IPS-NIHi11 (cell line): ENCODE measurements around the gene PLA2G2C.
"Not testable (repeated sequence)": the region's sequence is repeated elsewhere in the genome, so short reads cannot be mapped to it uniquely, and the experiment has no call there.

Source experiments
- DNase-seq: peaks from one replicate; pipeline ENCODE4 v3.0.0; 2012; ENCODE audit warnings: mixed read lengths, low spot score

The PLA2G2C gene

DNA sequence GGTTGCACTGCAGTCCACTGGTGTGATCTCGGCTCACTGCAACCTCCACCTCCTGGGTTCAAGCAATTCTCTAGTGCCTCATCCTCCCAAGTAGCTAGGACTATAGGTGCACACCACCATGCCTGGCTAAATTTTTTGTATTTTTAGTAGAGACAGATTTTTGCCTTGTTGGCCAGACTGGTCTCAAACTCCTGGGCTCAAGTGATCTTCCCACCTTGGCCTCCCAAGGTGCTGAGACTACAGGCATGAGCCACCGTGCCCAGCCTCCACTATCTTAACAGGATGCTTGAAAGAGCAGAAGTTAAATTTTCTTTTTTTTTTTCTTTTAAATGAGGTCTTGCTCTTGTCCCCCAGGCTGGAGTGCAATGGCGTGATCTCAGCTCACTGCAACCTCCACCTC lies 55.8 kb downstream of the PLA2G2C start:
- not testable (repeated sequence) for DNase-seq

DNA sequence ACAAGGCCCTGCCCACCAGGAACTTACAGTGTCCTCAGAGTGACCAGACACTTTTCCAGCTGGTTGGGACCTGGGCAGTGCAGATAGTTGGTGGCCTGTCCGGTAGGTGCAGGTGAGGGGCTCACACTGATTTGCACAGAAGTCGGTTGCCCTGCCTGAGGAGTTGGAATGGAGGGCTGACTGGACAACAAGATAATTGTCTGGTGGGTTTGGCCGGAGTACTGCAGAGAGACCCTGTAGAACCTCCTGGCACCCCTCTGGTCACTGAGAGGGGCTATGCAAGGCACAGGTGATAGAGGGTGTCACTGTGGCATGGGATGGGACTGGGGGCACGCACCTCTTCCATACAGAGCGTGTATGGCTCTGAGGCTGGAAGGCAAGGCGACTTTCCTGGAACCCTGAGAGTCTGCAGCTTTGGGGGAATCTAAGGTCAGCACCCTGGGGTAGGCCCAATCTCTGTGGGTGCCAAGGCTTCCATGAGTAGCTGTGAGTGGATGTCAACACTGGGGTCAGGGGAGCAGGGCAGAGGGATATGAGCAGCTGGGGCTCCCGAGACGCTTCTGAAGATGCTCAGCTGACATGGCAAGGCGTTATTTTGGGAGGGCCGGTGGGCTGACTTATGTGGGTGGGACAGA lies 59.4 kb downstream of the PLA2G2C start:
- DNase-seq = no peak

DNA sequence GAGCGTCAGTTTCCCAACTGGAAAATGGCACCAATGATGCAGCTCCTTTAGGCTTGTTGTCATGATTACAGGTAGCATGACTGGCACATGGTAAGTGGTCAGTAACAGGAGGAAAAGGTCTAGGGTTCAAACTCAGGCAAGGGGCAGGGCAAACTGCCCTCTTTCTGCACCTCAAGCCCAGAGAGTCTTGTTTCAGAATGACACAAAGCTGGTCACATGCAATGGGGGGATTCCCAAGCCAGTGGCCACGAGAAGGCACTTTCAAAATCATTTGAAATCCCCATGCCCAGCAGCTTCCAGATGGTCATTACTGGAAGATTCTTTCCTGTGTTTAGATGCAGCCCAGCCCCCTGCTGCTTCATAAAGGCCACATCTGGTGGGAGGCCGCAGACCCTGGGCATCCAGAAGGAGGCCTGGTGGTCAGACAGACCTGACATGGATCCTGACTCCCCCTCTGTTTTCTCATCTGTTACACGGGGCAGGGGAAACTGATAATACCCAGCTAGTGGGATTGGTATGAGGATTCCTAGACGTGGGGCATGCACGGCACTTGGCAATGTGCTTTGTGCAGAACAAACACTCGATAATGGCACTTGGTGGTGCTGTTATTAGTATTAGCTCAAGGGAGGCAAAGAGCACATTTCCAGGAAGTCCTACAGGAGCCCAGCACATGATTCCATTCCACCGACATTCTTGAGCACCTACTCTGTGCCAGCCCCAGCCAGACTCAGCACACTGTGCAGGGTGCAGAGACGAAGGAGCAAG lies 60.1 kb downstream of the PLA2G2C start:
- no peak for DNase-seq

DNA sequence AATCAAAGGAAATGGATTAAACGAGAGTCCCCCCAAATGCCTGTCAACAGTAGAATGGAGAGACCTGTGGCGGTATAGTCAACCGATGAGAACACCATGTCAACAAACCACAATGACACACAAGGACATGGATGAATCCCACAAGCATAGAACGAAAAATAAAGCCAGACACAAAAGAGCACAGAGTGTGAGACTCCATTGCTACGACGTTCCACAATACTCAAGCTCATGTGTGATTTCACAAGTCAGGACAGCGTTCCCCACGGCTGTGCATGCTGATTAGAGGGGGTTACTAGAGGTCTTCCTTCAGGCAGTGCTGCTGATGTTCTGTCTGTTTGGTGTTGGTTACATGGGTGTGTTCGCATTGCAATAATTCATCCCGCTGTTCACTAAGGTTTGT lies 61.2 kb downstream of the PLA2G2C start:
- no peak for DNase-seq

DNA sequence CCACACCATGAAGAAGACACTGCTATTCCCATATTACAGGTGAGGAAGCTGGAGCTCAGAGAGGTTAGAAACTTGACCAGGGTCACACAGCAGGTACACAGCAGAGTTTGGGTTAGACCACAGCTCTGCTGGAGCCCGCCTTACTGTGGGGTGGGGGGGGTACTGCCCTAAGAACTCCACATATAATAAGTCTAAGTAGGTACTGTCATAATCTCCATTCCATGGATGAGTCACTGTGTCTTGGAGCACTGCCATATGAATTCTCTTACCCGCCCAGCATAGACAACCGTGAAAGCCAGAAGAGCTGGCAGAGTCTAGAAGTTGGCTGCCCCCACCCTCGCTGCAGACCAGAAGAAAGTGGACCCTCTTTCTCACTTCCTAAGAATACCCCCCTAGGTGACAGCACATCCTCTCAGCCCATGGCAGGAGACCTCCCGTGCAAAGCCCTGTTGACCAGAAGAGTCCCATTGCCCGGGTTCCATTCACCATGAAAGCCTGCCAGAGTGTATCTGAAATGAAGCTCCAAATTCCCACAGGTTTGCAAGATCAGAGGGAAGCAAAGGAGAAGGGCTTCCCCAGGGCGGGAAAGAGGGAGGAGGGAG lies 61.8 kb downstream of the PLA2G2C start:
- no peak for DNase-seq

DNA sequence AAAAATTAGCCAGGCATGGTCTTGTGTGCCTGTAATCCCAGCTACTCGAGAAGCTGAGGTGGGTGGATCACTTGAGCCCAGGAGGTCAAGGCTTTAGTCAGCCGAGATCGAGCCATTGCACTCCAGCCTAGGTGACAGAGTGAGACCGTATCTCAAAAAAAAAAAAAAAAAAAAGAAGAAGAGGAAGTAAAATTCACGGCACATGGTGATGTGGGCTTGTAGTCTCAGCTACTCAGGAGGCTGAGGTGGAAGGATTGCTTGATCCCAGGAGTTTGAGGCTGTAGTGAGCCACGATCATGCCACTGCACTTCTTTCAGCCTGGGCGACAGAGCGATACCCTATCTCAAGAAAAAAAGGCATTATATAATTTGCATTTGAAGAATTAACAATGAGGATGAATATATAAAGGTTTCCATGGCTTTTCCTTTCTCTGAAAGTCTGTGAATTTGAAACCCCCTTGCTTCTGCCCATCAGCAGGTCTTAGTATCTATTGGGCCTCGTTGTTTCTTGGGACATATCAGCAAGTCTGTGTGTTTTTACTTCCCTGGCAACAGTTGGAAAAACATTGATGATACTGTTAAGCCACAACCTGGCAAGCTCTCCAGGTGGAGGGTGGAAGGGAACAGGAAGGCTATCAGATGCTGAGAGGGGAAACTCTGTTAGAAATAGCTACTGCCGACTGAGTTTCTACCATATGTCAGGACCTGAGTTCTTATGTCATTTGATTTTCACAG lies 62.4 kb downstream of the PLA2G2C start:
- DNase-seq = no peak

DNA sequence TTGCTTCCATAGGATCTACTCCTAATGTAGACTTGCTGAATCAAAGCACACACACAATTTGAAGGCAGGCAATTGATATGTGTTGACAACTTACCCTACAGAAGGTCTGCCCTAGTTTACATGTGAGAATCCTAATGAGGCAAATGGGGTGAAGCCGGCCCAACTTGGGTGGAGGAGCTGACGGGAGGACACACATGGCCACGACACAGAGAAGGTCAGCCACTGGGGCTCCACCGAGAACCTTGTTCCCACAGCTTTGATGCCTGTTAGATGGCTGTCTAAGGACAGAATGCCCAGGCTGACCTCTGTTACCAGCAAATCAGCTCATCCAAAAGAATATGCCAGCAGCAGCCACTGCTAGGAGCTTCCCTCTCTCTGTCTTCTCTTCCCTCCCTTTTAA lies 65.5 kb downstream of the PLA2G2C start:
- no peak for DNase-seq

DNA sequence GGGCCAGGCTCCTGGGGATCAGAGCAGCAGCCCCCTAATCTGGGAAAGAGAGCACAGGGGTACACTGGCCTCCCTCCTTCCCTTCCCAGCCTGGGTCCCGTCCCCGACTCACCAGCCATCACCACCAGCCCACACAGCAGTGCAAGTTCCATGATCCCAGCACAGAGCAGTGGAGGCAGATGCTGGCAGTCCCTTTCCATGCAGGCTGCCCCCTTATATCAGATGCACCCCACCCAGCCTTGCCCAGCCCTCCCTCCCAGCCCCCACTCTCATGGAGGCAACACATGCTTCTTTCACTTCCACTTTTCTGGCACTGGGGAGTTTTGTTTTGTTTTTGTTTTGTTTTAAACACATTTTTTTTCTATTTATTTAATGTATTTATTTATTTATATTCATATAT lies 67.0 kb downstream of the PLA2G2C start, which contains the start of gene PLA2G2D:
Gene PLA2G2D, minus strand, starts transcription at position 190 of the 400 bp plus-strand sequence. Its CDS starts 38 bp downstream, at position 152.
- no peak for DNase-seq

DNA sequence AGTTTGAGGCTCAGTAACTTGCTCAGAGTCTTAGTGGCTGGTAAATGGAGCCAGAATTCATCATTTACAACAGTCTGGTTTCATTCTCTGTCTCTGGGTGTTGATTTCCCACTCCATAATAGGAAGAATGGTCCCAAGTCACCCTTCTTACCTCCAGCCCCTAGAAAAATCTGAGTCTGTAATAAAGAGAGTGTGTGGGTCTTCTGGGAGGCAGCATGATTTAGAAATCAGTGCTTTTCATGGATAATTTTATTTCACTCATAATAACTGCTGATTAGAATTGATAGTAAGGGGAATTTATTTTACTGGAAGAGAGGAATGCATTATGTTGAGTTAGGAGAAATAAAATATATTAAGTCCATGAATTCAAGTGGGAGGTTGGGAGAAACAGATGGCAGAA lies 69.1 kb downstream of the PLA2G2C start:
- no peak for DNase-seq

DNA sequence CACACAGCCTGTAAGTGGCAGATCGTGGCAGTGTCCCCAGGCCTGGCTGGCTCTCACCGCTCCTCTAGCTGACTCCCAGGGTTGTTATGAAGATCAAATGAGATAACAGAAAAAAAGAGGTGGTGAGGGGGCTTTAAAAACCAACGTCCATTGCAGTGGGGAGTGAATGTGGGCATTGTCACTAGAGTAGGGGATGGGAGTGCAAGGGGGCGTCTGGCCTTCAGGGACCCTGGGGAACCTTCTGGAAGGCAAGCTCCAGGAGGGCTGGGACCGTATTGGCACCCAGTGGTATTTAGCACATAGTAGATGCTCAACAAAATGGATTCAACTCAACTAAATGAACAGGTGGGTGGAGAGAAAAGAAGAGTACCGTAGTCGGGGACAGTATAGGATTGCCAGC lies 70.4 kb downstream of the PLA2G2C start:
- DNase-seq = no peak

DNA sequence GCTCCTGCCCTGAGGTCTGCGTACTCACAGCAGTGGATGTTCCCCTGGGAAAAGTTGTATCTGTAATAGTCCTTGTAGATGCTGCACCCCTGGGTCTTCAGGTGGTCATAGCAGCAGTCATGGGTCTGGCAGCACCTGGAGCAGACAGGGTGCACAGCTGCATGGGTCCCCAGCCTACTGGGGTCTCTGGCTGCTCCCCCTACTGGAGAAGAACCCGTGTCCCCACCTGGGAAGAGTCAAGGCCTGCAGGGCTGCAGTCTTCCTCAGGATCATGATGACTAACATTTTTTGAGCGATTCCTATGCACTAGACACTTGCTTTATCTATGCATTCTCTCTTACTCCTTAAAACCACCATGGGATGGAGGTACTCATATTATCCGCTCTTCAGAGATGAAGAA lies 70.8 kb downstream of the PLA2G2C start:
- DNase-seq = peak; percentile 39

DNA sequence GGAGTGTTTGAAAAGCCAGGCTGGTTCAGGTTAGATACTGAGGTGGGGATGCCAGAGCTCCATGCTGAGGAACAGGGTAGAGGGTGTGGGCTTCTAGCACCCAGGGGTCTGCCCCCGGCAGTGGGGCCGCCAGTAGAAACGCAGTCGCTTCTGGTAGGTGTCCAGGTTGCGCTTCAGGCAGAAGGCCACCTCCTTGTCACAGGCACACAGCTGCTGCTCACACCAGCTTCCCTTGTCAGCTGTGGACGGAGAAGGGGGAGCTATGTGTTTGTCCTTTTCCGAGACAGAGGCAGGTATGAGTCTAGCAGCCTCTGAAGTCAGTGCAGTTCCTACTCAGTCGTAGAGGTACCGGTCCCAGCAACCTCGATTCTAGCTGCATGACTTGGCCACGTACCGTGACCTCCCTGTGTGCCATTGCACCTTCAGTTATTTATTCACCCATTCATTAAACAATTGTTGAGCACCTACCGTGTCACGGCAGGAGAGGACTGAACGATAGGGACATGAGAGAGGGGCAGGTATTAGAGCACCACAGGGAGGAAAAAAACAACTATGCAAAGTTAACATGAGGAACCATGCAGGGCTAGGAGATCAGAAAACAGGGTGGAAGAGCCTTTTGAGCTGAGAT lies 72.2 kb downstream of the PLA2G2C start:
- no peak for DNase-seq
